H1 (cell line): ENCODE results near the gene TMEM266. TPM values are rescaled to one million over a fixed set of nuclear protein-coding genes. Genes with fewer than 3 reads are reported as not detected.

Experiments
- CTCF ChIA-PET: fragments of 300-600 bp; sonication (Branson Sonifier 250); formaldehyde crosslinking; loops from one replicate; lab custom pipeline; 2021; ENCODE audit not compliant: partially characterized antibody; lab: Charles Lee
- POLR2A ChIA-PET: fragments of 300-600 bp; sonication (Branson Sonifier 250); formaldehyde crosslinking; loops from one replicate; lab custom pipeline; 2021; ENCODE audit warnings: inconsistent platforms; ENCODE audit not compliant: partially characterized antibody; lab: Charles Lee
- DNase-seq, 2 experiments: peaks; one replicate each; pipeline versions ENCODE4 v3.0.0 to v3.0.0-alpha.2; 2010 to 2022; ENCODE audit warnings: low spot score in 2 of 2, low read depth in 1 of 2, mixed read lengths in 1 of 2
- FAIRE-seq: peaks from 2 replicates; lab custom pipeline; 2011; peaks lifted over from hg19 to GRCh38; lab: Jason Lieb, UNC
- H2AFZ ChIP-seq: 2 replicates; pipeline ENCODE4 v1.8.1; 2012; ENCODE audit warnings: low read length, inconsistent platforms
- H2AK5ac ChIP-seq: 2 replicates; pipeline ENCODE4 v1.6.1; 2013; ENCODE audit warnings: low read depth, low read length
- H2BK120ac ChIP-seq: replicated peaks from 2 replicates; pipeline ENCODE3; 2013; ENCODE audit warnings: low read depth, low read length, inconsistent platforms
- H2BK12ac ChIP-seq: 2 replicates; pipeline ENCODE4 v1.6.1; 2013; ENCODE audit warnings: low read depth, low read length
- H2BK15ac ChIP-seq: 2 replicates; pipeline ENCODE4 v1.6.1; 2013; ENCODE audit warnings: low read length
- H2BK20ac ChIP-seq: 2 replicates; pipeline ENCODE4 v1.6.1; 2013; ENCODE audit warnings: low read length
- H2BK5ac ChIP-seq: 2 replicates; pipeline ENCODE4 v1.6.1; 2013; ENCODE audit warnings: low read depth, low read length
- H3K14ac ChIP-seq: 2 replicates; pipeline ENCODE4 v1.6.1; 2013; ENCODE audit warnings: inconsistent platforms; ENCODE audit not compliant: insufficient read length
- H3K18ac ChIP-seq: 2 replicates; pipeline ENCODE4 v1.6.1; 2013; ENCODE audit warnings: low read length; ENCODE audit errors: extremely low read depth
- H3K23ac ChIP-seq: 2 replicates; pipeline ENCODE4 v1.6.1; 2013; ENCODE audit warnings: inconsistent platforms; ENCODE audit not compliant: insufficient read length
- H3K23me2 ChIP-seq: 2 replicates; pipeline ENCODE4 v1.6.1; 2013; ENCODE audit warnings: low read depth, low read length
- H3K27ac ChIP-seq: 2 replicates; pipeline ENCODE4 v1.6.1; 2011; ENCODE audit warnings: low read depth, low read length, inconsistent platforms
- H3K27me3 ChIP-seq, 4 experiments: replicated peaks in 1 of 4; 1 replicate in 1 of 4; 2 replicates in 3 of 4; pipeline versions ENCODE4 v1.6.1 to v1.8.1; 2011 to 2013; ENCODE audit warnings: low read length in 3 of 4, mild to moderate bottlenecking in 3 of 4, inconsistent platforms in 2 of 4, mixed read lengths in 2 of 4, moderate library complexity in 1 of 4; ENCODE audit not compliant: control insufficient read depth in 3 of 4, insufficient read depth in 3 of 4; ENCODE audit errors: extremely low read depth in 1 of 4
- H3K36me3 ChIP-seq, 4 experiments: 2 replicates each; pipeline versions ENCODE4 v1.6.1 to v1.8.1; 2011 to 2013; ENCODE audit warnings: mild to moderate bottlenecking in 4 of 4, low read length in 3 of 4, moderate library complexity in 2 of 4, control low read depth in 1 of 4, inconsistent platforms in 1 of 4; ENCODE audit not compliant: insufficient read depth in 4 of 4, control insufficient read depth in 2 of 4
- H3K4ac ChIP-seq: replicated peaks from 2 replicates; pipeline ENCODE3; 2013; ENCODE audit warnings: low read length, low read depth, mixed read lengths, inconsistent platforms; ENCODE audit not compliant: insufficient read length
- H3K4me1 ChIP-seq, 4 experiments: replicated peaks in 1 of 4; 1 replicate in 1 of 4; 2 replicates in 3 of 4; pipeline versions ENCODE4 v1.6.1 to v1.8.1; 2011 to 2013; ENCODE audit warnings: low read length in 3 of 4, inconsistent platforms in 2 of 4, mixed read lengths in 1 of 4; ENCODE audit not compliant: insufficient read depth in 4 of 4, control insufficient read depth in 3 of 4
- H3K4me2 ChIP-seq, 2 experiments: 2 replicates each; pipeline versions ENCODE4 v1.6.1 to v1.8.1; 2011 to 2013; ENCODE audit warnings: low read depth in 2 of 2, low read length in 2 of 2, control low read depth in 1 of 2, inconsistent platforms in 1 of 2, mild to moderate bottlenecking in 1 of 2; ENCODE audit not compliant: insufficient read depth in 1 of 2
- H3K4me3 ChIP-seq, 4 experiments: fragments of 200-600, 300-600 bp in 1 of 4; sonication (generic), shearing (Covaris generic), sonication (Bioruptor Twin) in 1 of 4; 2 replicates each; pipeline versions ENCODE4 v1.5.1 to v1.8.1; 2011 to 2016; ENCODE audit warnings: low read length in 4 of 4, low read depth in 3 of 4, control low read depth in 2 of 4, inconsistent platforms in 2 of 4, mild to moderate bottlenecking in 2 of 4, mixed read lengths in 1 of 4, moderate library complexity in 1 of 4; ENCODE audit not compliant: insufficient read depth in 2 of 4; ENCODE audit errors: extremely low read depth in 1 of 4
- H3K56ac ChIP-seq: replicated peaks from 2 replicates; pipeline ENCODE3; 2013; ENCODE audit warnings: low read depth, mild to moderate bottlenecking, mixed read lengths, low read length, inconsistent platforms; ENCODE audit not compliant: insufficient read length
- H3K79me1 ChIP-seq: 2 replicates; pipeline ENCODE4 v1.6.1; 2013; ENCODE audit warnings: low read depth, low read length, control low read depth
- H3K79me2 ChIP-seq, 2 experiments: 2 replicates each; pipeline versions ENCODE4 v1.6.1 to v1.8.1; 2012 to 2013; ENCODE audit warnings: low read length in 2 of 2, mild to moderate bottlenecking in 2 of 2, inconsistent platforms in 1 of 2; ENCODE audit not compliant: insufficient read depth in 2 of 2, control insufficient read depth in 1 of 2
- H3K9ac ChIP-seq, 4 experiments: replicated peaks in 1 of 4; 1 replicate in 1 of 4; 2 replicates in 3 of 4; pipeline versions ENCODE4 v1.6.1 to v1.8.1; 2011 to 2013; ENCODE audit warnings: low read depth in 3 of 4, low read length in 3 of 4, control low read depth in 2 of 4, mild to moderate bottlenecking in 2 of 4, moderate library complexity in 2 of 4, inconsistent platforms in 1 of 4; ENCODE audit errors: extremely low read depth in 1 of 4
- H3K9me3 ChIP-seq, 2 experiments: 2 replicates each; pipeline versions ENCODE4 v1.6.1 to v1.8.1; 2012 to 2013; ENCODE audit warnings: mild to moderate bottlenecking in 2 of 2, moderate library complexity in 2 of 2, control low read depth in 1 of 2, inconsistent platforms in 1 of 2, low read depth in 1 of 2, low read length in 1 of 2, mixed read lengths in 1 of 2; ENCODE audit not compliant: insufficient read depth in 2 of 2
- H4K20me1 ChIP-seq, 2 experiments: replicated peaks in 1 of 2; 2 replicates each; pipeline versions ENCODE3 to v1.8.1; 2011 to 2013; ENCODE audit warnings: inconsistent platforms in 2 of 2, low read length in 2 of 2, mild to moderate bottlenecking in 1 of 2; ENCODE audit not compliant: insufficient read depth in 2 of 2, control insufficient read depth in 1 of 2
- H4K5ac ChIP-seq: 2 replicates; pipeline ENCODE4 v1.6.1; 2013; ENCODE audit warnings: low read length, low read depth, mixed read lengths, inconsistent platforms; ENCODE audit not compliant: insufficient read length
- H4K8ac ChIP-seq: 2 replicates; pipeline ENCODE4 v1.8.0; 2013; ENCODE audit warnings: mild to moderate bottlenecking, moderate library complexity, low read length, inconsistent platforms; ENCODE audit not compliant: insufficient read depth; ENCODE audit errors: extremely low read depth
- H4K91ac ChIP-seq: replicated peaks from 2 replicates; pipeline ENCODE3; 2013; ENCODE audit warnings: low read length, mixed read lengths, inconsistent platforms; ENCODE audit not compliant: insufficient read length
- CBX5 ChIP-seq: fragments of 300-800, 300-1000 bp; sonication (generic); IDR thresholded peaks from 2 replicates; pipeline ENCODE4 v1.7.1; 2016; ENCODE audit warnings: antibody characterized with exemption, low read length, low read depth
- CBX8 ChIP-seq: fragments of 300-800, 300-1000 bp; sonication (generic); IDR thresholded peaks from 2 replicates; pipeline ENCODE4 v1.7.1; 2016; ENCODE audit warnings: low read depth, low read length, borderline replicate concordance
- CREB1 ChIP-seq: IDR thresholded peaks from 2 replicates; pipeline ENCODE4 v1.6.1; 2012; ENCODE audit warnings: inconsistent platforms
- EGR1 ChIP-seq: IDR thresholded peaks from 2 replicates; pipeline ENCODE4 v1.6.1; 2011; ENCODE audit warnings: low read depth, low read length, borderline replicate concordance
- EP300 ChIP-seq, 2 experiments: IDR thresholded peaks; 1 replicate in 1 of 2; 2 replicates in 1 of 2; pipeline ENCODE4 v1.6.1; 2011 to 2012; ENCODE audit warnings: low read depth in 2 of 2, low read length in 2 of 2, mild to moderate bottlenecking in 2 of 2, borderline replicate concordance in 1 of 2, inconsistent platforms in 1 of 2, moderate library complexity in 1 of 2
- KDM5A ChIP-seq: fragments of 200-600 bp; IDR thresholded peaks from 2 replicates; pipeline ENCODE4 v1.7.1; 2012; ENCODE audit warnings: mild to moderate bottlenecking, low read length, inconsistent platforms, mixed read lengths
- POU5F1 ChIP-seq: IDR thresholded peaks from 2 replicates; pipeline ENCODE4 v1.6.1; 2011; ENCODE audit warnings: low read depth, mild to moderate bottlenecking, low read length, moderate library complexity
- RXRA ChIP-seq: IDR thresholded peaks from 2 replicates; pipeline ENCODE4 v1.6.1; 2011; ENCODE audit warnings: low read depth, mild to moderate bottlenecking, low read length, moderate library complexity; ENCODE audit not compliant: insufficient read depth
- WGBS, 2 experiments: shearing (Covaris generic) in 1 of 2; methylation state at CpG; one replicate each; pipeline versions ENCODE4 v1.1.6 to v1.1.7; 2013 to 2015; ENCODE audit warnings: low lambda C conversion rate in 2 of 2, mixed read lengths in 2 of 2, inconsistent platforms in 1 of 2, low coverage in 1 of 2, missing lambda C conversion rate in 1 of 2; ENCODE audit not compliant: insufficient replicate concordance in 2 of 2, insufficient coverage in 1 of 2, insufficient read length in 1 of 2; ENCODE audit errors: extremely low coverage in 1 of 2, missing lambda C conversion rate in 1 of 2; 5-methylcytosine and 5-hydroxymethylcytosine counted together
- polyA plus RNA-seq, 7 experiments: library from polyadenylated mRNA; depleted of rRNA in 3 of 7; stranded (reverse) in 5 of 7; unstranded in 2 of 7; fragments of >200 nt in 5 of 7; fragments of 200-250 nt in 2 of 7; gene quantifications; 1 replicate in 5 of 7; 2 replicates in 1 of 7; 4 replicates in 1 of 7; pipeline versions ENCODE4 v1.2.1 to v1.2.3, GENCODE V29; 2011 to 2013; ENCODE audit warnings: missing spikeins in 2 of 7, mixed read lengths in 2 of 7
- total RNA-seq: library from RNA; stranded (reverse); fragmentation: NEBNext Ultra II Directional; extraction: Animal tissue kit (Norgen Biotek cat#: 25700); gene quantifications from 2 replicates; pipeline ENCODE4 v1.2.1, GENCODE V29; 2021
- TF ChIP-seq, protein P1 (sequence below): IDR thresholded peaks from 2 replicates; pipeline ENCODE4 v1.6.1; 2012; ENCODE audit warnings: inconsistent platforms
- TF ChIP-seq, protein P2 (sequence below): IDR thresholded peaks from 2 replicates; pipeline ENCODE4 v1.6.1; 2011; ENCODE audit warnings: low read depth, mild to moderate bottlenecking, low read length; ENCODE audit not compliant: insufficient read depth

The TMEM266 gene
- total and polyA plus RNA-seq, 2 of the 8 experiments (the other 6 are each of a cell fraction or from before 2014, with no cell fraction given): 2.6 TPM

DNA sequence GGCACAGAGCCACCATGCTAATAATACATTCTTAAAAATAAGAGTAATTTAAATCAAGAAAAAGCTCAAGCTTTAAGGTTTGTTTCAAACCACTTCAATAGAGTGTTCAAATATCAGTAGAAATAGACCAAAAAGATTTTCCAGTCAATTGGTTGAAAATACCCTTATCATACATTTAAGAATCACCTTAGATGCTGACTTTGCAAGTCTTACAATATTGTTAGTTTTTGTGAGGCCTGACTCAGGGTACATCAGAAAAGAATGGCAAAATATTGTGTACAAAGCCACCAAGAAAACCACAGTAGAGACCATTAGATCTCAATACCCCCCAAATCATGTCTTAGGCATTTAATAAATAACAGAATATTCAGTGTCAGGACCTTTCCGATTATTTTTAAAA lies 27.7 kb upstream of the TMEM266 start:
- Histone ChIP-seq H3K4ac (no peak overlapping the region), H2BK5ac (no peak overlapping the region), H2BK15ac (no peak overlapping the region), H2BK12ac (no peak overlapping the region), H2BK20ac (no peak overlapping the region), H4K91ac (no peak overlapping the region), H3K4me1 (peaks cover 0 to 12% (median 5%) of the 10 kb centered on the region in 4 experiments; a peak in 4 of 7 replicates), H2AFZ (no peak overlapping the region), H3K79me2 (no peaks in the 10 kb centered on the region), H3K18ac (no peak overlapping the region), H3K27me3 (no peaks in the 10 kb centered on the region), H2BK120ac (no peak overlapping the region), H4K5ac (no peak overlapping the region), H3K23me2 (no peaks in the 10 kb centered on the region), H3K27ac (no peak overlapping the region), H4K8ac (no peak overlapping the region), H3K4me2 (no peak overlapping the region), H3K23ac (no peak overlapping the region)
- DNase-seq: no peak
- 96% methylated on average over 1 of the region's 1 CpG; no CpG with 5 or more reads in 1 of the 2 experiments for WGBS, 2 experiments
- TF ChIP-seq CBX8 (no peak), RXRA (no peak), CBX5 (no peak), EGR1 (no peak), KDM5A (no peak), CREB1 (no peak), EP300 (IDR thresholded peaks at IDR 0.05; ENCODE audit: borderline replicate concordance in 1 of 2, low read depth in 2 of 2, low read length in 2 of 2) (no peak), POU5F1 (no peak)
- TF ChIP-seq, protein P1, sequence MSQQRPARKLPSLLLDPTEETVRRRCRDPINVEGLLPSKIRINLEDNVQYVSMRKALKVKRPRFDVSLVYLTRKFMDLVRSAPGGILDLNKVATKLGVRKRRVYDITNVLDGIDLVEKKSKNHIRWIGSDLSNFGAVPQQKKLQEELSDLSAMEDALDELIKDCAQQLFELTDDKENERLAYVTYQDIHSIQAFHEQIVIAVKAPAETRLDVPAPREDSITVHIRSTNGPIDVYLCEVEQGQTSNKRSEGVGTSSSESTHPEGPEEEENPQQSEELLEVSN: no peak
- TF ChIP-seq, protein P2, sequence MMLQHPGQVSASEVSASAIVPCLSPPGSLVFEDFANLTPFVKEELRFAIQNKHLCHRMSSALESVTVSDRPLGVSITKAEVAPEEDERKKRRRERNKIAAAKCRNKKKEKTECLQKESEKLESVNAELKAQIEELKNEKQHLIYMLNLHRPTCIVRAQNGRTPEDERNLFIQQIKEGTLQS: no peak
- TF ChIP-seq, all 59 proteins: peak for 0
- no peak overlapping the region for H3K4me3 ChIP-seq
- no peak for FAIRE-seq
- no peak overlapping the region for H3K56ac ChIP-seq
- H3K14ac ChIP-seq: no peak overlapping the region
- no peak overlapping the region for H3K9ac ChIP-seq
- no peaks in the 10 kb centered on the region for H4K20me1 ChIP-seq
- CTCF ChIA-PET: interaction anchor here (0.7 to 1.5 kb wide), 5 partner anchors 16 to 246 kb away, joined by 3 to 4 read pairs (median 4); partner anchors contain the start of gene NRG4
- H2AK5ac ChIP-seq: no peak overlapping the region
- H3K79me1 ChIP-seq: no peaks in the 10 kb centered on the region
- no peaks in the 10 kb centered on the region for H3K9me3 ChIP-seq
- H3K36me3 ChIP-seq: no peaks in the 10 kb centered on the region
- POLR2A ChIA-PET: no interaction called here
